Endothelial cell of umbilical vein (primary cell): ENCODE measurements around the gene CDKN2D. TPM values are rescaled to one million over a fixed set of nuclear protein-coding genes. Genes with fewer than 3 reads are reported as not detected.

Experiments used
- BruUV-seq: library from RNA; stranded (reverse); fragments of 400-500 nt; replicated peaks from 2 replicates; lab custom pipeline; 2021; lab: Mats Ljungman, UMichigan
- CTCF ChIA-PET: fragments of 300-600, 350-600 bp; sonication (Branson Sonifier 250); formaldehyde crosslinking; loops from one replicate; lab custom pipeline; 2021; ENCODE audit warnings: antibody characterized with exemption, inconsistent platforms; lab: Charles Lee
- POLR2A ChIA-PET: fragments of 300-600, 350-600 bp; sonication (Branson Sonifier 250); formaldehyde crosslinking; loops from one replicate; lab custom pipeline; 2021; ENCODE audit warnings: antibody characterized with exemption, inconsistent platforms; lab: Charles Lee
- DNase-seq: peaks from one replicate; pipeline ENCODE4 v3.0.0-alpha.2; 2011; ENCODE audit warnings: low read depth, low spot score
- FAIRE-seq: peaks from 2 replicates; lab custom pipeline; 2011; peaks lifted over from hg19 to GRCh38; lab: Jason Lieb, UNC
- H2AFZ ChIP-seq: 2 replicates; pipeline ENCODE4 v1.6.0; 2012; ENCODE audit warnings: low read depth, low read length, control low read depth, inconsistent platforms
- H3K27ac ChIP-seq: 2 replicates; pipeline ENCODE4 v1.5.1; 2011; ENCODE audit warnings: low read depth, mild to moderate bottlenecking, control low read depth, low read length, moderate library complexity; ENCODE audit not compliant: insufficient read depth
- H3K27me3 ChIP-seq, 2 experiments: 2 replicates each; pipeline versions ENCODE4 v1.6.0 to v1.6.1; 2011; ENCODE audit warnings: low read length in 2 of 2, mixed read lengths in 1 of 2; ENCODE audit not compliant: control insufficient read depth in 2 of 2, insufficient read depth in 2 of 2
- H3K36me3 ChIP-seq, 2 experiments: 2 replicates in 1 of 2; 3 replicates in 1 of 2; pipeline ENCODE4 v1.5.1; 2011; ENCODE audit warnings: low read length in 2 of 2, mild to moderate bottlenecking in 1 of 2, moderate library complexity in 1 of 2; ENCODE audit not compliant: control insufficient read depth in 2 of 2, insufficient read depth in 2 of 2; ENCODE audit errors: extremely low read depth in 1 of 2
- H3K4me1 ChIP-seq: 3 replicates; pipeline ENCODE4 v1.5.1; 2011; ENCODE audit warnings: mild to moderate bottlenecking, low read length; ENCODE audit not compliant: control insufficient read depth, insufficient read depth; ENCODE audit errors: extremely low read depth
- H3K4me2 ChIP-seq: 2 replicates; pipeline ENCODE4 v1.6.1; 2011; ENCODE audit warnings: low read length, control low read depth, mixed read lengths; ENCODE audit not compliant: insufficient read depth
- H3K4me3 ChIP-seq, 3 experiments: fragments of 200-600 bp in 1 of 3; sonication (generic), shearing (Covaris generic) in 1 of 3; replicated peaks in 1 of 3; 2 replicates each; pipeline ENCODE4 v1.5.1; 2011 to 2016; ENCODE audit warnings: control low read depth in 3 of 3, low read length in 3 of 3, mild to moderate bottlenecking in 2 of 3, inconsistent platforms in 1 of 3, low read depth in 1 of 3, moderate library complexity in 1 of 3; ENCODE audit not compliant: insufficient read depth in 1 of 3
- H3K79me2 ChIP-seq: 2 replicates; pipeline ENCODE4 v1.6.0; 2012; ENCODE audit warnings: low read length, inconsistent platforms; ENCODE audit not compliant: control insufficient read depth, insufficient read depth
- H3K9ac ChIP-seq: replicated peaks from 2 replicates; pipeline ENCODE3; 2011; ENCODE audit warnings: low read length, control low read depth; ENCODE audit not compliant: insufficient read depth; ENCODE audit errors: extremely low read depth
- H3K9me1 ChIP-seq: replicated peaks from 3 replicates; pipeline ENCODE4 v1.6.0; 2011; ENCODE audit warnings: mild to moderate bottlenecking, low read length; ENCODE audit not compliant: control insufficient read depth, insufficient read depth; ENCODE audit errors: extremely low read depth
- H3K9me3 ChIP-seq: replicated peaks from 2 replicates; pipeline ENCODE4 v1.5.1; 2012; ENCODE audit warnings: low read length, inconsistent platforms; ENCODE audit not compliant: control insufficient read depth, insufficient read depth
- H4K20me1 ChIP-seq: replicated peaks from 2 replicates; pipeline ENCODE3; 2011; ENCODE audit warnings: mild to moderate bottlenecking, low read length; ENCODE audit not compliant: control insufficient read depth, insufficient read depth; ENCODE audit errors: extremely low read depth
- CTCF ChIP-seq, 2 donors: IDR thresholded peaks; 1 replicate in 1 of 2; 2 replicates in 1 of 2; pipeline ENCODE4 v1.5.1; 2011; ENCODE audit warnings: low read length in 2 of 2, mild to moderate bottlenecking in 2 of 2, moderate library complexity in 2 of 2, control low read depth in 1 of 2, inconsistent platforms in 1 of 2, low read depth in 1 of 2; ENCODE audit not compliant: insufficient read depth in 1 of 2; ENCODE audit errors: extremely low read depth in 1 of 2
- EZH2 ChIP-seq: IDR thresholded peaks from 2 replicates; pipeline ENCODE4 v1.6.1; 2012; ENCODE audit warnings: borderline replicate concordance, low read depth, mild to moderate bottlenecking, moderate library complexity, low read length, inconsistent platforms; ENCODE audit not compliant: severe bottlenecking
- FOS ChIP-seq: IDR thresholded peaks from 2 replicates; pipeline ENCODE4 v1.6.1; 2011; ENCODE audit warnings: mild to moderate bottlenecking, low read length, moderate library complexity, borderline replicate concordance; ENCODE audit not compliant: insufficient read depth
- GATA2 ChIP-seq: IDR thresholded peaks from 2 replicates; pipeline ENCODE4 v1.7.0; 2011; ENCODE audit warnings: low read depth, mild to moderate bottlenecking, moderate library complexity, mixed read lengths, low read length; ENCODE audit not compliant: insufficient read length, insufficient read depth
- JUN ChIP-seq: IDR thresholded peaks from 2 replicates; pipeline ENCODE4 v1.6.1; 2011; ENCODE audit warnings: borderline replicate concordance, low read depth; ENCODE audit not compliant: insufficient read length, insufficient read depth
- MAX ChIP-seq: IDR thresholded peaks from 2 replicates; pipeline ENCODE4 v1.6.1; 2011; ENCODE audit not compliant: insufficient read depth, insufficient read length
- MYC ChIP-seq: IDR thresholded peaks from one replicate; pipeline ENCODE4 v1.6.1; 2011; ENCODE audit warnings: mild to moderate bottlenecking, low read depth, low read length
- POLR2A ChIP-seq: IDR thresholded peaks from 2 replicates; pipeline ENCODE4 v1.6.1; 2012; ENCODE audit warnings: low read depth, mild to moderate bottlenecking, control low read depth, low read length
- POLR2AphosphoS5 ChIP-seq: IDR thresholded peaks from 2 replicates; pipeline ENCODE4 v1.6.1; 2012; ENCODE audit warnings: low read depth, mild to moderate bottlenecking, control low read depth, low read length, moderate library complexity; ENCODE audit not compliant: insufficient read depth
- dilution Hi-C: fragments of 300-500 bp; cut with MboI; formaldehyde crosslinking; loops from one replicate; pipeline ENCODE4 v1.15.0; 2019; ENCODE audit warnings: low sequenced_read_pairs; ENCODE audit not compliant: extremely low pct_ligation_motif_present
- intact Hi-C: fragments of 100-400 bp; cut with micrococcal nuclease; formaldehyde crosslinking; loops from one replicate; pipeline ENCODE4 v1.10.0; 2022
- polyA plus RNA-seq, 4 experiments: library from polyadenylated mRNA; depleted of rRNA in 3 of 4; stranded (reverse) in 3 of 4; unstranded in 1 of 4; fragments of >200 nt; gene quantifications; 2 replicates each; pipeline versions ENCODE4 v1.2.1 to v1.2.3, GENCODE V29; 2011 to 2012; ENCODE audit warnings: missing spikeins in 1 of 4
- total RNA-seq: library from RNA; stranded (reverse); gene quantifications from 2 replicates; pipeline ENCODE4 v1.2.3, GENCODE V29; 2021

CDKN2D gene
- total and polyA plus RNA-seq, 2 donors (not counting 3 experiments of a cell fraction or from before 2014, with no cell fraction given), result 5.9 to 9.8 TPM

GRCh38 chr19:10615429-10616023, 46.7 kb upstream of the CDKN2D start:
- no peaks in the 10 kb centered on the region for H3K9me3 ChIP-seq
- no peaks in the 10 kb centered on the region for H3K79me2 ChIP-seq
- DNase-seq, result no peak
- dilution Hi-C loops, result no loop called here
- no peaks in the 10 kb centered on the region for H4K20me1 ChIP-seq
- no peak overlapping the region for H2AFZ ChIP-seq
- H3K27ac ChIP-seq, result no peak overlapping the region
- ChIA-PET CTCF (interaction anchor here (1.6 kb wide), 1 partner anchor 13 kb away, joined by 3 read pairs; no protein-coding TSS in a partner anchor), POLR2A (no interaction called here)
- H3K9ac ChIP-seq, result no peak overlapping the region
- TF ChIP-seq POLR2A (no peak), MYC (no peak), JUN (no peak), FOS (no peak), CTCF (IDR thresholded peaks at IDR 0.05; ENCODE audit: extremely low read depth in 1 of 2, insufficient read depth in 1 of 2, low read depth in 1 of 2, low read length in 2 of 2) (no peak), EZH2 (no peak), MAX (no peak), POLR2AphosphoS5 (no peak), GATA2 (no peak)
- H3K4me1 ChIP-seq, result no peaks in the 10 kb centered on the region
- no peaks in the 10 kb centered on the region for H3K27me3 ChIP-seq
- H3K4me3 ChIP-seq, result no peak overlapping the region
- no peaks in the 10 kb centered on the region for H3K36me3 ChIP-seq
- intact Hi-C loops, result no loop called here
- no TSS peak for BruUV-seq
- H3K4me2 ChIP-seq, result no peak overlapping the region
- no peaks in the 10 kb centered on the region for H3K9me1 ChIP-seq
- no peak for FAIRE-seq
